ENCODE results near the gene SFXN4.

DNA sequence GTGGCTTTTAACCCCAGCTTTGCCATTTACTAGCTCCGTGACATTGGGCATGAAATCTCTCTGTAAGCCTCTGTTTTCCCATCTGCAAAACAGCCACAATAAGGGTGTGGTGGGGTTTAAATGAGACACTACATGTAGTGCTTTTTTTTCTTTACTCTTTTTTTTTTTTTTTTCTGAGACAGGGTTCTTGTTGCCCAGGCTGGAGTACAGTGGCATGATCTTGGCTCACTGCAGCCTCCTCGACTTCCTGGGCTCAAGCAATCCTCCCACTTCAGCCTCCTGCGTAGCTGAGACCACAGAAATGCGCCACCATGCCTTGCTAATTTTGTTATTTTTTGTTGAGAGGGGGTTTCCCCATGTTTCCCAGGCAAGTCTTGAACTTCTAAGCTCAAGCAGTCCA lies 69.9 kb downstream of the SFXN4 start:
- TF ChIP-seq, protein P1, sequence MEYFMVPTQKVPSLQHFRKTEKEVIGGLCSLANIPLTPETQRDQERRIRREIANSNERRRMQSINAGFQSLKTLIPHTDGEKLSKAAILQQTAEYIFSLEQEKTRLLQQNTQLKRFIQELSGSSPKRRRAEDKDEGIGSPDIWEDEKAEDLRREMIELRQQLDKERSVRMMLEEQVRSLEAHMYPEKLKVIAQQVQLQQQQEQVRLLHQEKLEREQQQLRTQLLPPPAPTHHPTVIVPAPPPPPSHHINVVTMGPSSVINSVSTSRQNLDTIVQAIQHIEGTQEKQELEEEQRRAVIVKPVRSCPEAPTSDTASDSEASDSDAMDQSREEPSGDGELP (CRISPR knock-in tag; IDR thresholded peaks at IDR 0.05; ENCODE audit: borderline replicate concordance), result no peak
- TF ChIP-seq, protein P2, sequence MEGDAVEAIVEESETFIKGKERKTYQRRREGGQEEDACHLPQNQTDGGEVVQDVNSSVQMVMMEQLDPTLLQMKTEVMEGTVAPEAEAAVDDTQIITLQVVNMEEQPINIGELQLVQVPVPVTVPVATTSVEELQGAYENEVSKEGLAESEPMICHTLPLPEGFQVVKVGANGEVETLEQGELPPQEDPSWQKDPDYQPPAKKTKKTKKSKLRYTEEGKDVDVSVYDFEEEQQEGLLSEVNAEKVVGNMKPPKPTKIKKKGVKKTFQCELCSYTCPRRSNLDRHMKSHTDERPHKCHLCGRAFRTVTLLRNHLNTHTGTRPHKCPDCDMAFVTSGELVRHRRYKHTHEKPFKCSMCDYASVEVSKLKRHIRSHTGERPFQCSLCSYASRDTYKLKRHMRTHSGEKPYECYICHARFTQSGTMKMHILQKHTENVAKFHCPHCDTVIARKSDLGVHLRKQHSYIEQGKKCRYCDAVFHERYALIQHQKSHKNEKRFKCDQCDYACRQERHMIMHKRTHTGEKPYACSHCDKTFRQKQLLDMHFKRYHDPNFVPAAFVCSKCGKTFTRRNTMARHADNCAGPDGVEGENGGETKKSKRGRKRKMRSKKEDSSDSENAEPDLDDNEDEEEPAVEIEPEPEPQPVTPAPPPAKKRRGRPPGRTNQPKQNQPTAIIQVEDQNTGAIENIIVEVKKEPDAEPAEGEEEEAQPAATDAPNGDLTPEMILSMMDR (IDR thresholded peaks at IDR 0.05 in 2 of 3, conservative IDR thresholded peaks at IDR 0.05 in 1 of 3; ENCODE audit: insufficient read depth in 2 of 3, low read depth in 1 of 3, low read length in 3 of 3), result no peak
- TF ChIP-seq PHB2 (IDR thresholded peaks at IDR 0.05; ENCODE audit: low read depth) (no peak), BACH1 (tag; IDR thresholded peaks at IDR 0.05) (no peak), ZNF174 (CRISPR knock-in tag; IDR thresholded peaks at IDR 0.05) (no peak), FOS (IDR thresholded peaks at IDR 0.05; ENCODE audit: extremely low read depth, insufficient read length) (no peak), JUND (IDR thresholded peaks at IDR 0.05; ENCODE audit: borderline replicate concordance, low read depth, low read length) (no peak), JUND (tag; IDR thresholded peaks at IDR 0.05; ENCODE audit: borderline replicate concordance, low read depth, low read length) (no peak), CHD2 (IDR thresholded peaks at IDR 0.05; ENCODE audit: low read depth, low read length) (no peak), ZBTB7A (IDR thresholded peaks at IDR 0.05; ENCODE audit: borderline replicate concordance, control insufficient read depth, low read depth, low read length) (no peak), MAZ (CRISPR knock-in tag; conservative IDR thresholded peaks at IDR 0.05 in 1 of 2, IDR thresholded peaks at IDR 0.05 in 1 of 2) (no peak), NCOA2 (IDR thresholded peaks at IDR 0.05; ENCODE audit: partially characterized antibody in 2 of 2) (no peak), CREB1 (IDR thresholded peaks at IDR 0.05) (no peak), CREB1 (CRISPR knock-in tag; IDR thresholded peaks at IDR 0.05) (no peak)
- TF ChIP-seq, protein P3, sequence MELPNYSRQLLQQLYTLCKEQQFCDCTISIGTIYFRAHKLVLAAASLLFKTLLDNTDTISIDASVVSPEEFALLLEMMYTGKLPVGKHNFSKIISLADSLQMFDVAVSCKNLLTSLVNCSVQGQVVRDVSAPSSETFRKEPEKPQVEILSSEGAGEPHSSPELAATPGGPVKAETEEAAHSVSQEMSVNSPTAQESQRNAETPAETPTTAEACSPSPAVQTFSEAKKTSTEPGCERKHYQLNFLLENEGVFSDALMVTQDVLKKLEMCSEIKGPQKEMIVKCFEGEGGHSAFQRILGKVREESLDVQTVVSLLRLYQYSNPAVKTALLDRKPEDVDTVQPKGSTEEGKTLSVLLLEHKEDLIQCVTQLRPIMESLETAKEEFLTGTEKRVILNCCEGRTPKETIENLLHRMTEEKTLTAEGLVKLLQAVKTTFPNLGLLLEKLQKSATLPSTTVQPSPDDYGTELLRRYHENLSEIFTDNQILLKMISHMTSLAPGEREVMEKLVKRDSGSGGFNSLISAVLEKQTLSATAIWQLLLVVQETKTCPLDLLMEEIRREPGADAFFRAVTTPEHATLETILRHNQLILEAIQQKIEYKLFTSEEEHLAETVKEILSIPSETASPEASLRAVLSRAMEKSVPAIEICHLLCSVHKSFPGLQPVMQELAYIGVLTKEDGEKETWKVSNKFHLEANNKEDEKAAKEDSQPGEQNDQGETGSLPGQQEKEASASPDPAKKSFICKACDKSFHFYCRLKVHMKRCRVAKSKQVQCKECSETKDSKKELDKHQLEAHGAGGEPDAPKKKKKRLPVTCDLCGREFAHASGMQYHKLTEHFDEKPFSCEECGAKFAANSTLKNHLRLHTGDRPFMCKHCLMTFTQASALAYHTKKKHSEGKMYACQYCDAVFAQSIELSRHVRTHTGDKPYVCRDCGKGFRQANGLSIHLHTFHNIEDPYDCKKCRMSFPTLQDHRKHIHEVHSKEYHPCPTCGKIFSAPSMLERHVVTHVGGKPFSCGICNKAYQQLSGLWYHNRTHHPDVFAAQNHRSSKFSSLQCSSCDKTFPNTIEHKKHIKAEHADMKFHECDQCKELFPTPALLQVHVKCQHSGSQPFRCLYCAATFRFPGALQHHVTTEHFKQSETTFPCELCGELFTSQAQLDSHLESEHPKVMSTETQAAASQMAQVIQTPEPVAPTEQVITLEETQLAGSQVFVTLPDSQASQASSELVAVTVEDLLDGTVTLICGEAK (IDR thresholded peaks at IDR 0.05), result no peak
- TF ChIP-seq, protein P3 (CRISPR knock-in tag; IDR thresholded peaks at IDR 0.05), result no peak
- TF ChIP-seq, protein P4, sequence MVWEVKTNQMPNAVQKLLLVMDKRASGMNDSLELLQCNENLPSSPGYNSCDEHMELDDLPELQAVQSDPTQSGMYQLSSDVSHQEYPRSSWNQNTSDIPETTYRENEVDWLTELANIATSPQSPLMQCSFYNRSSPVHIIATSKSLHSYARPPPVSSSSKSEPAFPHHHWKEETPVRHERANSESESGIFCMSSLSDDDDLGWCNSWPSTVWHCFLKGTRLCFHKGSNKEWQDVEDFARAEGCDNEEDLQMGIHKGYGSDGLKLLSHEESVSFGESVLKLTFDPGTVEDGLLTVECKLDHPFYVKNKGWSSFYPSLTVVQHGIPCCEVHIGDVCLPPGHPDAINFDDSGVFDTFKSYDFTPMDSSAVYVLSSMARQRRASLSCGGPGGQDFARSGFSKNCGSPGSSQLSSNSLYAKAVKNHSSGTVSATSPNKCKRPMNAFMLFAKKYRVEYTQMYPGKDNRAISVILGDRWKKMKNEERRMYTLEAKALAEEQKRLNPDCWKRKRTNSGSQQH (CRISPR knock-in tag; IDR thresholded peaks at IDR 0.05), result no peak
